Thoracic aorta (tissue), 2 donors: ENCODE measurements around the gene BAG3. TPM values are rescaled to one million over a fixed set of nuclear protein-coding genes. Genes with fewer than 3 reads are reported as not detected.
"Not testable (repeated sequence)": the region's sequence is repeated elsewhere in the genome, so short reads cannot be mapped to it uniquely, and the experiment has no call there.

Experiments
- ATAC-seq: fragments of 150-250 bp; one replicate; pipeline ENCODE4 v1.8.0; 2017; ENCODE audit warnings: low read depth; ENCODE audit not compliant: insufficient number of reproducible peaks, low FRiP score
- DNase-seq: peaks from one replicate; pipeline ENCODE4 v3.0.0-alpha.2; 2020; ENCODE audit warnings: low spot score
- H3K27ac ChIP-seq, 2 donors: fragments of 200-600 bp; sonication (generic); 1 replicate in 1 of 2; 2 replicates in 1 of 2; pipeline ENCODE4 v1.5.1; 2016; ENCODE audit warnings: mild to moderate bottlenecking in 2 of 2, moderate library complexity in 2 of 2
- H3K27me3 ChIP-seq: fragments of 200-600 bp; sonication (generic); replicated peaks from 2 replicates; pipeline ENCODE4 v1.6.0; 2016; ENCODE audit warnings: mild to moderate bottlenecking; ENCODE audit not compliant: insufficient read depth
- H3K36me3 ChIP-seq: fragments of 200-600 bp; sonication (generic); one replicate; pipeline ENCODE4 v1.5.1; 2016
- H3K4me1 ChIP-seq, 2 donors: fragments of 200-600 bp; sonication (generic); 1 replicate in 1 of 2; 2 replicates in 1 of 2; pipeline versions ENCODE4 v1.5.1 to v1.6.0; 2016; ENCODE audit warnings: low read depth in 2 of 2, mild to moderate bottlenecking in 1 of 2; ENCODE audit not compliant: control insufficient read depth in 1 of 2
- H3K4me3 ChIP-seq: fragments of 200-600 bp; sonication (generic); 2 replicates; pipeline ENCODE4 v1.5.1; 2016; ENCODE audit warnings: mild to moderate bottlenecking
- H3K9me3 ChIP-seq: fragments of 200-600 bp; sonication (generic); 2 replicates; pipeline ENCODE4 v1.5.1; 2016
- total RNA-seq, 2 donors: library from RNA; depleted of rRNA; stranded (reverse); fragments of >200 nt; gene quantifications; one replicate each; pipeline versions ENCODE4 v1.1.0 to v1.2.3, GENCODE V29; 2016
- TF ChIP-seq, protein P1 (sequence below): fragments of 200-600 bp; sonication (generic); IDR thresholded peaks from one replicate; pipeline ENCODE4 v1.5.1; 2019; ENCODE audit warnings: antibody characterized with exemption

The BAG3 gene
- total RNA-seq, 2 donors from 2014 or later, result 48.9 to 87.6 TPM

DNA sequence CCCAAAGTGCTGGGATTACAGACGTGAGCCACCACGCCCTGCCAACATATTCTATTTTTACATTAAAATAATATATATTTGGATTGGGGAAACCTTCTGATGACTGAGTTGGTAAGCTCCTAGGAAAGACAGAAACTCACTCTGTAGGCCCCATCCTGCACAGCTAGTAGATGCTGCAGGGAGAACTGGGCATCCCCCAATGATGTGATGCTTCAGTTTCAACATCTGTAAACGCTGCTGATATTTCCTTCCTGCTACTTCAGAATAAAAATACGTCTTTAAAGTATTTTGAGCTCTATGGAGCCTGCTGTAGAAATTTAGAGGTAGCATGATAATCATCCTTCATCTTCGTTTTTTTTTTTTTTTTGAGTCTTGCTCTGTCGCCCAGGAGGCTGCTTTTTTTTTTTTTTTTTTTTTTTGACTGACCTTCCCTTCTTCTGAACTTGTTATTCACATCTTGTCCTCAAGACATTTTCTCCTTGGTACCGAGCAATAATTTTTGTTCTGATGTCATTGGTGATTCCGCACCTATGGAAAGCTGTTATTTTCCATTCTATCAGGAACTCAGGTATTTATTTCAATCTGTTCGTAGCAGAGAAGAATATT is 52.8 kb downstream of the BAG3 start:
- H3K4me3 ChIP-seq, result no peak overlapping the region

GRCh38 chr10:119705434-119705831 is 54.3 kb downstream of the BAG3 start:
- peaks cover 2 to 9% of the 10 kb centered on the region in 2 donors for H3K4me1 ChIP-seq
- DNase-seq (no peak), ATAC-seq (no peak)
- H3K36me3 ChIP-seq, result no peaks in the 10 kb centered on the region
- H3K9me3 ChIP-seq, result no peaks in the 10 kb centered on the region
- TF ChIP-seq, protein P1, sequence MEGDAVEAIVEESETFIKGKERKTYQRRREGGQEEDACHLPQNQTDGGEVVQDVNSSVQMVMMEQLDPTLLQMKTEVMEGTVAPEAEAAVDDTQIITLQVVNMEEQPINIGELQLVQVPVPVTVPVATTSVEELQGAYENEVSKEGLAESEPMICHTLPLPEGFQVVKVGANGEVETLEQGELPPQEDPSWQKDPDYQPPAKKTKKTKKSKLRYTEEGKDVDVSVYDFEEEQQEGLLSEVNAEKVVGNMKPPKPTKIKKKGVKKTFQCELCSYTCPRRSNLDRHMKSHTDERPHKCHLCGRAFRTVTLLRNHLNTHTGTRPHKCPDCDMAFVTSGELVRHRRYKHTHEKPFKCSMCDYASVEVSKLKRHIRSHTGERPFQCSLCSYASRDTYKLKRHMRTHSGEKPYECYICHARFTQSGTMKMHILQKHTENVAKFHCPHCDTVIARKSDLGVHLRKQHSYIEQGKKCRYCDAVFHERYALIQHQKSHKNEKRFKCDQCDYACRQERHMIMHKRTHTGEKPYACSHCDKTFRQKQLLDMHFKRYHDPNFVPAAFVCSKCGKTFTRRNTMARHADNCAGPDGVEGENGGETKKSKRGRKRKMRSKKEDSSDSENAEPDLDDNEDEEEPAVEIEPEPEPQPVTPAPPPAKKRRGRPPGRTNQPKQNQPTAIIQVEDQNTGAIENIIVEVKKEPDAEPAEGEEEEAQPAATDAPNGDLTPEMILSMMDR, result no peak
- H3K27me3 ChIP-seq, result no peaks in the 10 kb centered on the region
- no peak overlapping the region for H3K4me3 ChIP-seq
- H3K27ac ChIP-seq, result peak overlapping the region in 1 of 2 donors; percentile 35

More for the DNA sequence above, 52.8 kb downstream of the BAG3 start:
- ATAC-seq (no peak), DNase-seq (no peak)
- no peaks in the 10 kb centered on the region for H3K27me3 ChIP-seq
- no peak overlapping the region for H3K27ac ChIP-seq
- H3K4me1 ChIP-seq, result peaks cover 2 to 9% of the 10 kb centered on the region in 2 donors
- no peaks in the 10 kb centered on the region for H3K9me3 ChIP-seq
- no peaks in the 10 kb centered on the region for H3K36me3 ChIP-seq
- TF ChIP-seq, protein P1, result no peak

GRCh38 chr10:119706521-119707278 is 55.5 kb downstream of the BAG3 start:
- no peak overlapping the region for H3K4me3 ChIP-seq
- no peak for DNase-seq
- H3K4me1 ChIP-seq, result peaks cover 2 to 9% of the 10 kb centered on the region in 2 donors

DNA sequence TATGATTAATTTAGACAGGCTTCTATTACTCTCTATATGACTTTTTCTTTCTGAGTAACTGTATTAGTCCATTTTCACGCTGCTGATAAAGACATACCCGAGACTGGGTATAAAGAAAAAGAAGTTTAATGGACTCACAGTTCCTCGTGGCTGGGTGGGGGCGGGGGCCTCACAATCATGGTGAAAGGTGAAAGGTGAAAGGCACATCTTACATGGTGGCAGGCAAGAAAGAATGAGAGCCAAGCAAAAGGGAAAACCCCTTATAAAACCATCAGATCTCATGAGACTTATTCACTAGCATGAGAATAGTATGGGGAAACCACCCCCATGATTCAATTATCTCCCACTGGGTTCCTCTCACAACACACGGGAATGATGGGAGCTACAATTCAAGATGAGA is 56.2 kb downstream of the BAG3 start:
- not testable (repeated sequence) for DNase-seq, H3K36me3 ChIP-seq, H3K9me3 ChIP-seq, H3K27me3 ChIP-seq, ATAC-seq, H3K27ac ChIP-seq, H3K4me1 ChIP-seq, H3K4me3 ChIP-seq

More at GRCh38 chr10:119706521-119707278, 55.5 kb downstream of the BAG3 start:
- Histone ChIP-seq H3K27me3 (no peaks in the 10 kb centered on the region), H3K27ac (no peak overlapping the region), H3K9me3 (no peaks in the 10 kb centered on the region), H3K36me3 (no peaks in the 10 kb centered on the region)
- TF ChIP-seq, protein P1, result no peak
- ATAC-seq, result no peak

- not testable (repeated sequence) for H3K4me1 ChIP-seq, H3K36me3 ChIP-seq, H3K27me3 ChIP-seq, ATAC-seq, H3K9me3 ChIP-seq, DNase-seq, H3K4me3 ChIP-seq, H3K27ac ChIP-seq
These were observed 59.8 kb downstream of the BAG3 start for GRCh38 chr10:119710935-119711334.

DNA sequence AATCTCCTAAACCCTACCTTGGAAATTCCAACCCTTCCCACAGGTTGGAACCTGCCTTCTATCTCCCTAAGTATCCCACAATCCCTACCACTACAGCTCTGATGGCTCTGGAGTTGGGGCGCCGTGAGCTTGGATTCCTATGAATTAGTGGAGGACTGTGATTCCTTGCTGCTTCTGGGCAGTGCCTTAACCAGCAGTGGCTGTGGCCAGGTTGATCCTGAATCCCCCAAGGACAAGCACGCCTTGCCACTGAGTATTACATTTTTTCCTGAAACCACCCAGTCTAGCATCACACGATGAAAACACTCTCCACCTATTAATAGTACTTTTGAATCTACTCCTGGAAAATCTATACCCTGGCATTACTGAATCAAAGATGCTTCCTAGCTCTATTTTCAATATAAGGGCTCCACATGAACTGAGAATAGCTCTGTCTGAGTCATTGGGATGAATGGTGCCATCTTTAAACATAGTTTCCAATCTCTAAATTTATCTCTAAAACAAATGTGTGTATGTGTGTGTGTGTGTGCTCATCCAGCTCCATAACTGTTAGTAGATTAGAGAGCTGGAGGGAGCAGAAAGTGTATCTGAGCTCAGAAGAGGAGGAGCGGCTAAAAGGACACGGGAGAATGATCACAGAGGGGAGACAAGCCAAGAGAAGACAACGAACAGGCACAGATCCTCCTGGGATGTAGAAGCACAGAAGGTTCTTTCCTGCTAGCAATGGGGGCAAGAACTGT is 62.7 kb downstream of the BAG3 start:
- H3K4me1 ChIP-seq, result no peaks in the 10 kb centered on the region
- no peaks in the 10 kb centered on the region for H3K27me3 ChIP-seq
- H3K4me3 ChIP-seq, result no peak overlapping the region
- ATAC-seq (no peak), DNase-seq (no peak)
- H3K27ac ChIP-seq, result no peak overlapping the region
- H3K9me3 ChIP-seq, result no peaks in the 10 kb centered on the region
- TF ChIP-seq, protein P1, result no peak
- no peaks in the 10 kb centered on the region for H3K36me3 ChIP-seq
